Measurements from ENCODE around the gene CARD11.
A peak's percentile ranks its signal among the peaks of the same experiment; 100 is the strongest.

CARD11 gene

GRCh38 chr7:3013975-3014792, 29.5 kb downstream of the CARD11 start:
- FAIRE-seq (no peak), DNase-seq (ENCODE audit: insufficient read length) (no peak)
- TF ChIP-seq POLR2A (IDR thresholded peaks at IDR 0.05; ENCODE audit: low read depth, low read length) = no peak
- no peak for TF ChIP-seq TAF1 (IDR thresholded peaks at IDR 0.05; ENCODE audit: borderline replicate concordance, low read depth, low read length)
- TF ChIP-seq POLR2AphosphoS5 (IDR thresholded peaks at IDR 0.05; ENCODE audit: low read depth, low read length) = no peak

GRCh38 chr7:3011211-3011852, 32.3 kb downstream of the CARD11 start:
- no peak for FAIRE-seq

GRCh38 chr7:3010161-3010560, 33.5 kb downstream of the CARD11 start:
- no peak for FAIRE-seq
- no peak for DNase-seq (ENCODE audit: insufficient read length)
- TF ChIP-seq POLR2AphosphoS5 (IDR thresholded peaks at IDR 0.05; ENCODE audit: low read depth, low read length) (no peak), POLR2A (IDR thresholded peaks at IDR 0.05; ENCODE audit: low read depth, low read length) (no peak), TAF1 (IDR thresholded peaks at IDR 0.05; ENCODE audit: borderline replicate concordance, low read depth, low read length) (no peak)

More at GRCh38 chr7:3011211-3011852, 32.3 kb downstream of the CARD11 start:
- no peak for TF ChIP-seq POLR2A (IDR thresholded peaks at IDR 0.05; ENCODE audit: low read depth, low read length)
- TF ChIP-seq POLR2AphosphoS5 (IDR thresholded peaks at IDR 0.05; ENCODE audit: low read depth, low read length) = no peak
- no peak for TF ChIP-seq TAF1 (IDR thresholded peaks at IDR 0.05; ENCODE audit: borderline replicate concordance, low read depth, low read length)
- no peak for DNase-seq (ENCODE audit: insufficient read length)

- DNase-seq (ENCODE audit: insufficient read length) (no peak), FAIRE-seq (no peak)
Measured at GRCh38 chr7:3009086-3009485, 34.6 kb downstream of the CARD11 start.

GRCh38 chr7:3008386-3008785, 35.3 kb downstream of the CARD11 start:
- FAIRE-seq (no peak), DNase-seq (ENCODE audit: insufficient read length) (no peak)
- no peak for TF ChIP-seq POLR2A (IDR thresholded peaks at IDR 0.05; ENCODE audit: low read depth, low read length)
- no peak for TF ChIP-seq POLR2AphosphoS5 (IDR thresholded peaks at IDR 0.05; ENCODE audit: low read depth, low read length)
- no peak for TF ChIP-seq TAF1 (IDR thresholded peaks at IDR 0.05; ENCODE audit: borderline replicate concordance, low read depth, low read length)

More at GRCh38 chr7:3009086-3009485, 34.6 kb downstream of the CARD11 start:
- TF ChIP-seq POLR2A (IDR thresholded peaks at IDR 0.05; ENCODE audit: low read depth, low read length) (no peak), TAF1 (IDR thresholded peaks at IDR 0.05; ENCODE audit: borderline replicate concordance, low read depth, low read length) (no peak), POLR2AphosphoS5 (IDR thresholded peaks at IDR 0.05; ENCODE audit: low read depth, low read length) (no peak)

GRCh38 chr7:3007696-3008095, 36.0 kb downstream of the CARD11 start:
- DNase-seq (ENCODE audit: insufficient read length) = no peak
- FAIRE-seq = no peak
- TF ChIP-seq POLR2A (IDR thresholded peaks at IDR 0.05; ENCODE audit: low read depth, low read length) (no peak), POLR2AphosphoS5 (IDR thresholded peaks at IDR 0.05; ENCODE audit: low read depth, low read length) (no peak), TAF1 (IDR thresholded peaks at IDR 0.05; ENCODE audit: borderline replicate concordance, low read depth, low read length) (no peak)

- FAIRE-seq (no peak), DNase-seq (ENCODE audit: insufficient read length) (no peak)
- no peak for TF ChIP-seq TAF1 (IDR thresholded peaks at IDR 0.05; ENCODE audit: borderline replicate concordance, low read depth, low read length)
- no peak for TF ChIP-seq POLR2A (IDR thresholded peaks at IDR 0.05; ENCODE audit: low read depth, low read length)
Measured at GRCh38 chr7:3005257-3005656, 38.4 kb downstream of the CARD11 start.

GRCh38 chr7:3003936-3004335, 39.7 kb downstream of the CARD11 start:
- no peak for FAIRE-seq
- no peak for DNase-seq (ENCODE audit: insufficient read length)

GRCh38 chr7:3002631-3003030, 41.0 kb downstream of the CARD11 start:
- no peak for FAIRE-seq
- TF ChIP-seq POLR2A (IDR thresholded peaks at IDR 0.05; ENCODE audit: low read depth, low read length) (no peak), TAF1 (IDR thresholded peaks at IDR 0.05; ENCODE audit: borderline replicate concordance, low read depth, low read length) (no peak), POLR2AphosphoS5 (IDR thresholded peaks at IDR 0.05; ENCODE audit: low read depth, low read length) (no peak)

More at GRCh38 chr7:3003936-3004335, 39.7 kb downstream of the CARD11 start:
- TF ChIP-seq POLR2A (IDR thresholded peaks at IDR 0.05; ENCODE audit: low read depth, low read length) = no peak
- TF ChIP-seq POLR2AphosphoS5 (IDR thresholded peaks at IDR 0.05; ENCODE audit: low read depth, low read length) = no peak

GRCh38 chr7:3000566-3000965, 43.1 kb downstream of the CARD11 start:
- TF ChIP-seq POLR2A (IDR thresholded peaks at IDR 0.05; ENCODE audit: low read depth, low read length) (no peak), POLR2AphosphoS5 (IDR thresholded peaks at IDR 0.05; ENCODE audit: low read depth, low read length) (no peak), TAF1 (IDR thresholded peaks at IDR 0.05; ENCODE audit: borderline replicate concordance, low read depth, low read length) (no peak)
- FAIRE-seq (no peak), DNase-seq (ENCODE audit: insufficient read length) (no peak)

More at GRCh38 chr7:3002631-3003030, 41.0 kb downstream of the CARD11 start:
- no peak for DNase-seq (ENCODE audit: insufficient read length)

- no peak for DNase-seq (ENCODE audit: insufficient read length)
- TF ChIP-seq TAF1 (IDR thresholded peaks at IDR 0.05; ENCODE audit: borderline replicate concordance, low read depth, low read length) (no peak), POLR2AphosphoS5 (IDR thresholded peaks at IDR 0.05; ENCODE audit: low read depth, low read length) (no peak), POLR2A (IDR thresholded peaks at IDR 0.05; ENCODE audit: low read depth, low read length) (no peak)
- FAIRE-seq = peak; percentile 21
Measured at GRCh38 chr7:2999078-2999500, 44.6 kb downstream of the CARD11 start.

- DNase-seq (ENCODE audit: insufficient read length) = no peak
- no peak for FAIRE-seq
- TF ChIP-seq TAF1 (IDR thresholded peaks at IDR 0.05; ENCODE audit: borderline replicate concordance, low read depth, low read length) (no peak), POLR2A (IDR thresholded peaks at IDR 0.05; ENCODE audit: low read depth, low read length) (no peak), POLR2AphosphoS5 (IDR thresholded peaks at IDR 0.05; ENCODE audit: low read depth, low read length) (no peak)
Measured at GRCh38 chr7:2997014-2997413, 46.7 kb downstream of the CARD11 start.

Measured in GM12892 (cell line).